ENCODE measurements around the gene SIGLEC8. TPM values are rescaled to one million over a fixed set of nuclear protein-coding genes. Genes with fewer than 3 reads are reported as not detected.
"Not testable (repeated sequence)": the region's sequence is repeated elsewhere in the genome, so short reads cannot be mapped to it uniquely, and the experiment has no call there.

SIGLEC8 gene
- total and polyA plus RNA-seq, 2 experiments from 2014 or later: 0.13 TPM; not detected in 1

GRCh38 chr19:51427201-51427600 lies 31.1 kb downstream of the SIGLEC8 start:
- TF ChIP-seq CTCF (IDR thresholded peaks at IDR 0.05; ENCODE audit: poor library complexity) (no peak), EZH2 (IDR thresholded peaks at IDR 0.05; ENCODE audit: borderline replicate concordance) (no peak), EZH2phosphoT487 (IDR thresholded peaks at IDR 0.05; ENCODE audit: low read depth, severe bottlenecking, unreplicated experiment) (no peak)

GRCh38 chr19:51422053-51422448 lies 36.2 kb downstream of the SIGLEC8 start:
- no peak overlapping the region for H2AFZ ChIP-seq
- WGBS (ENCODE audit: low lambda C conversion rate, missing lambda C conversion rate): 7% methylated on average over 19 of the region's 19 CpGs
- no peaks in the 10 kb centered on the region for H3K36me3 ChIP-seq (replicated peaks; ENCODE audit: insufficient read depth, low read depth)

More at GRCh38 chr19:51427201-51427600, 31.1 kb downstream of the SIGLEC8 start:
- Histone ChIP-seq H3K36me3 (replicated peaks; ENCODE audit: insufficient read depth, low read depth) (no peaks in the 10 kb centered on the region), H3K27ac (no peak overlapping the region), H3K9me2 (replicated peaks; ENCODE audit: insufficient read depth) (no peaks in the 10 kb centered on the region), H2AFZ (no peak overlapping the region), H3K9me3 (ENCODE audit: low read depth) (no peaks in the 10 kb centered on the region), H4K20me1 (ENCODE audit: insufficient read depth, poor library complexity, severe bottlenecking) (no peaks in the 10 kb centered on the region), H3K4me2 (no peak overlapping the region), H3K4me1 (ENCODE audit: insufficient read depth) (no peaks in the 10 kb centered on the region), H3K4me3 (no peak overlapping the region), H3K79me2 (no peaks in the 10 kb centered on the region), H3K27me3 (no peaks in the 10 kb centered on the region)
- WGBS (ENCODE audit: low lambda C conversion rate, missing lambda C conversion rate): 82% methylated on average over 3 of the region's 3 CpGs
- no peak for DNase-seq (ENCODE audit: low spot score)

GRCh38 chr19:51421229-51422052 lies 36.8 kb downstream of the SIGLEC8 start:
- 35% methylated on average over 22 of the region's 39 CpGs for WGBS (ENCODE audit: low lambda C conversion rate, missing lambda C conversion rate)
- no peak for TF ChIP-seq EZH2phosphoT487 (IDR thresholded peaks at IDR 0.05; ENCODE audit: low read depth, severe bottlenecking, unreplicated experiment)
- TF ChIP-seq CTCF (IDR thresholded peaks at IDR 0.05; ENCODE audit: poor library complexity): no peak
- TF ChIP-seq EZH2 (IDR thresholded peaks at IDR 0.05; ENCODE audit: borderline replicate concordance): no peak
- Histone ChIP-seq H4K20me1 (ENCODE audit: insufficient read depth, poor library complexity, severe bottlenecking) (no peaks in the 10 kb centered on the region), H3K4me1 (ENCODE audit: insufficient read depth) (no peaks in the 10 kb centered on the region), H2AFZ (no peak overlapping the region), H3K36me3 (replicated peaks; ENCODE audit: insufficient read depth, low read depth) (no peaks in the 10 kb centered on the region), H3K9me2 (replicated peaks; ENCODE audit: insufficient read depth) (no peaks in the 10 kb centered on the region), H3K9me3 (ENCODE audit: low read depth) (no peaks in the 10 kb centered on the region), H3K27ac (no peak overlapping the region), H3K4me2 (no peak overlapping the region), H3K4me3 (no peak overlapping the region), H3K79me2 (no peaks in the 10 kb centered on the region), H3K27me3 (no peaks in the 10 kb centered on the region)
- no peak for DNase-seq (ENCODE audit: low spot score)

More at GRCh38 chr19:51422053-51422448, 36.2 kb downstream of the SIGLEC8 start:
- no peaks in the 10 kb centered on the region for H3K4me1 ChIP-seq (ENCODE audit: insufficient read depth)
- no peak overlapping the region for H3K4me2 ChIP-seq
- no peaks in the 10 kb centered on the region for H3K9me2 ChIP-seq (replicated peaks; ENCODE audit: insufficient read depth)
- no peaks in the 10 kb centered on the region for H3K27me3 ChIP-seq
- peak; percentile 93 for DNase-seq (ENCODE audit: low spot score)
- H3K4me3 ChIP-seq: no peak overlapping the region
- no peaks in the 10 kb centered on the region for H3K79me2 ChIP-seq
- H3K9me3 ChIP-seq (ENCODE audit: low read depth): no peaks in the 10 kb centered on the region
- H3K27ac ChIP-seq: no peak overlapping the region
- no peak for TF ChIP-seq EZH2phosphoT487 (IDR thresholded peaks at IDR 0.05; ENCODE audit: low read depth, severe bottlenecking, unreplicated experiment)
- TF ChIP-seq CTCF (IDR thresholded peaks at IDR 0.05; ENCODE audit: poor library complexity): peak; percentile 93
- no peaks in the 10 kb centered on the region for H4K20me1 ChIP-seq (ENCODE audit: insufficient read depth, poor library complexity, severe bottlenecking)

GRCh38 chr19:51420511-51420910 lies 37.7 kb downstream of the SIGLEC8 start:
- not testable (repeated sequence) for H2AFZ ChIP-seq; H3K36me3 ChIP-seq (replicated peaks; ENCODE audit: insufficient read depth, low read depth); H4K20me1 ChIP-seq (ENCODE audit: insufficient read depth, poor library complexity, severe bottlenecking); H3K27me3 ChIP-seq; H3K4me1 ChIP-seq (ENCODE audit: insufficient read depth); DNase-seq (ENCODE audit: low spot score); H3K27ac ChIP-seq; H3K9me2 ChIP-seq (replicated peaks; ENCODE audit: insufficient read depth); H3K9me3 ChIP-seq (ENCODE audit: low read depth); H3K4me2 ChIP-seq; H3K79me2 ChIP-seq; H3K4me3 ChIP-seq
- 89% methylated on average over 11 of the region's 11 CpGs for WGBS (ENCODE audit: low lambda C conversion rate, missing lambda C conversion rate)

Data from hepatocyte (in vitro differentiated cells).